GM12891 (cell line): ENCODE results near the gene NMT2. TPM values are rescaled to one million over a fixed set of nuclear protein-coding genes. Genes with fewer than 3 reads are reported as not detected.
"Not testable (repeated sequence)": the region's sequence is repeated elsewhere in the genome, so short reads cannot be mapped to it uniquely, and the experiment has no call there.

ENCODE experiments used
- DNase-seq: peaks from one replicate; pipeline ENCODE4 v3.0.0; 2011; ENCODE audit warnings: low spot score; ENCODE audit not compliant: insufficient read length
- FAIRE-seq: peaks from 2 replicates; lab custom pipeline; 2011; peaks lifted over from hg19 to GRCh38; lab: Jason Lieb, UNC
- PAX5 ChIP-seq: IDR thresholded peaks from 2 replicates; pipeline ENCODE4 v1.6.1; 2011; ENCODE audit warnings: low read length, moderate library complexity, mild to moderate bottlenecking; ENCODE audit not compliant: insufficient read depth, severe bottlenecking
- POLR2A ChIP-seq: IDR thresholded peaks from 2 replicates; pipeline ENCODE4 v1.6.1; 2011; ENCODE audit warnings: low read depth, low read length, control low read depth
- POLR2AphosphoS5 ChIP-seq: IDR thresholded peaks from 2 replicates; pipeline ENCODE4 v1.6.1; 2011; ENCODE audit warnings: low read depth, low read length, control low read depth
- POU2F2 ChIP-seq: IDR thresholded peaks from 2 replicates; pipeline ENCODE4 v1.6.1; 2011; ENCODE audit warnings: low read depth, mild to moderate bottlenecking, control low read depth, low read length, moderate library complexity
- SPI1 ChIP-seq: IDR thresholded peaks from 2 replicates; pipeline ENCODE4 v1.6.1; 2011; ENCODE audit warnings: low read depth, low read length, control low read depth
- TAF1 ChIP-seq: IDR thresholded peaks from 2 replicates; pipeline ENCODE4 v1.6.1; 2011; ENCODE audit warnings: low read depth, low read length, control low read depth
- polyA plus RNA-seq: library from polyadenylated mRNA; unstranded; fragments of >200 nt; gene quantifications from one replicate; pipeline ENCODE4 v1.2.1, GENCODE V29; 2012; ENCODE audit warnings: low read depth, missing spikeins, inconsistent platforms; ENCODE audit not compliant: missing spikeins

Gene NMT2
- polyA plus RNA-seq, result 8.7 TPM

DNA sequence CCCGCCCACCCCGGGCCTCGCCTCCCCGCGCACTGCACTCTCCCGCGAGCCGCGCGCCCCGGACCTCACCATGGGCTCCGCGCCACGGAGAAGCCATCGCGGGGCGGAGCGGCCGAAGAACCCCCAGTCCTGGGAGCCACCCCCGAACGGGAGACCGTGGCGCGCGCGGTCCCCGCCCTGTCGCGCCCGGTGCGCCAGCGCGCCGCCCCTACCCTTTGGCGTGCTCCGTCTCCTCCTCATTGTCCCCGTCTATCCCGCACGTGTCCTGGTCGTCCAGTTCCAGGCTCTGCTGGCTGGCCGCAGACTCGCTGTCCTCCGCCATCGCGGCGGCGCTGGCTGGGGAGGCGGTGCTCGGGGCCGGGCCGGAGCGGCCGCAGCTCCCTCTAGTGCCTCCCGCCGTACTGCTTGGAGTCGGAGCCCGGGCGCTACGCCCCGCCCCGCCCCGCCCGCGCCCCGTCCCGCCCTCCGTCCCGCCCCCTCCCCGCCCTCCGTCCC is at the start of gene NMT2:
NMT2 (minus strand) TSS at position 403 of the 495 bp plus-strand sequence; CDS start at position 322, 81 bp downstream.
- DNase-seq, result peak; percentile 91
- TF ChIP-seq POLR2A (peak; percentile 73), PAX5 (no peak), POLR2AphosphoS5 (peak; percentile 67), POU2F2 (0 out of 2 replicates have a peak, but pooled peaks have one; percentile 39), SPI1 (no peak), TAF1 (peak; percentile 47; the same call in 1 of the 2 replicates)
- FAIRE-seq, result no peak

DNA sequence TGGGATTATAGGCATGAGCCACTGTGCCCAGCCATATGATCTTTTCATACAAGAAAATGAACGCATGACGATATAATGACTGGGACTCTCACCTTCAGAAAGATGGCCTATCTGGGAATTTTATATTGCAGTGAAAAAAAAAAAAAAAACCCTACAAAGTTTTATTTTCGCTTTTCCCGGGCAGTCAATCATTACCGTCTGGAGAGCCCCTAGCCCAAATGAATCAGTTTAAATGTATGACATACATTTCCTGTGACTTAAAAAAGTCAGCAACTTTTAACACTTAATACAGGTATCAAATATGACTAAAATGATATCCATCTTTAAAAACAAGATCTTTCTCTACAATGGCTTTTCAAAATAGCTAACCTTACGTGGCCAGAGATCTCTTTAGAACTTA is 48.2 kb upstream of the NMT2 start:
- no peak for FAIRE-seq
- TF ChIP-seq PAX5 (no peak), POLR2AphosphoS5 (no peak), POU2F2 (no peak), SPI1 (no peak), TAF1 (no peak), POLR2A (no peak)
- no peak for DNase-seq

DNA sequence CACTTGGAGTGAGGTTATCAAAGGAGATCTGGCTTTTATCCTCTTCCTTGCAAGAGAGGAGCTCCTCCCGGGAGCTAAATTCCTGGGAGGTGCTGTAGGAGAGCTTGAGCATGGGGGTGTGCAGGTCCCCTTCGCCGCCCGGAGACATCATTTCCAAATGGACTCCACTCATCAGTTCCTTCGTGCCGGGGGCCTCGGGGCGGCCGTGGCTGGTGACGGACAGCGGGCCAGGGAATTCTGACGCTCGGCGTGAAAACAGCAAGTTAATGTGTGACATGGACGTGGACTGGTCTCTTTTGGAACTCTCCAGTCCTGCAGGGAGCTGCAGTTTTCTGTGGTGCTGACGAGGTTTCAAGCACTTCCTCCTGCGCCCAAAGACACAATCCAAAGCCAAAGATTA is 45.7 kb upstream of the NMT2 start:
- TF ChIP-seq PAX5, result no peak
- TF ChIP-seq POLR2AphosphoS5, result no peak
- TF ChIP-seq POLR2A, result no peak
- TF ChIP-seq TAF1, result no peak
- no peak for TF ChIP-seq SPI1
- TF ChIP-seq POU2F2, result no peak
- FAIRE-seq (no peak), DNase-seq (no peak)

DNA sequence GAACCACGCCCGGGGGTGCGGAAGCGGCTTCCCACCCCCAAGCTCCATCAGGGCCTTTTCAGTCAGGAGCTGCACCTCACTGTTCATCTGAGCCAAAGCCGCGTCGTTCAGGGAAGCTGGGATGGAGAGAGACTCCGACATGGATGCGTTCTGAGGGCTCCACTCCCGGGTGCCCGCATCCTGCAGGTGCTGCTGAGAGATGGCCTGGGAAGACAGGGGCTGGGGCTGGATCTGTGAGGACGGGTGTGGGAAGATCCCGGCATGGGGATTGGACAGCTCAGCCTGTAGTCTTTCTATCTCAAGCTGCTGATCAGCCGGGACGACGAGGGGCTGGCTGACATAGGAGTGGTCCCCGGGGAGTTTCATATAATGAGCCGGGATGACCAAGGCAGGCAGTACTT is 45.0 kb upstream of the NMT2 start:
- DNase-seq (no peak), FAIRE-seq (no peak)

DNA sequence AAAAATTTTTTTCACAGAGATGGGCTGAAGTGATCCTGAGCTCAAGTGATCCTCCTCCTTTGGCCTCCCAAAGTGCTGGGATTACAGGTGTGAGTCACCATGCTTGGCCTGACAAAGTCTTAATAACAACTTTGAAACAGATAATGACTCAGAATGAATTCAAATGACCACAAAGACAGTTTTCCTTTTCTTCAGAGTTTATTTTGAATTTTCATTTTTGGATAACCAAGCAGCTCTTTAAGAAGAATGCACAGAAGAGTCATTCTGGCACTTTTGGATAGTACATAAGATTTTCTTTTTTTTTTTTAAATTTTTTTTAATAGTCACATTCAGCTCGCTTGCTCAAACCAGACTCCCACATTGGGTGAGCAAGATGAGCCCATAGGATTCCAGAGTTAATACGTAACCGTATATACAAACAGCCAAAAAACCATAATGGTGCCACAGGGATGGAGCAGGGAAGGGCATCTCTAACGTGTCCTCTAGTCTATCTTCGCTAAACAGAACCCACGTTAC is 43.0 kb upstream of the NMT2 start:
- DNase-seq, result no peak
- TF ChIP-seq POLR2AphosphoS5 (no peak), PAX5 (no peak), POU2F2 (no peak), SPI1 (no peak), TAF1 (no peak), POLR2A (no peak)
- no peak for FAIRE-seq

More for the DNA sequence above, 45.0 kb upstream of the NMT2 start:
- no peak for TF ChIP-seq PAX5
- TF ChIP-seq POLR2A, result no peak
- TF ChIP-seq POLR2AphosphoS5, result no peak
- no peak for TF ChIP-seq SPI1
- no peak for TF ChIP-seq POU2F2
- no peak for TF ChIP-seq TAF1

DNA sequence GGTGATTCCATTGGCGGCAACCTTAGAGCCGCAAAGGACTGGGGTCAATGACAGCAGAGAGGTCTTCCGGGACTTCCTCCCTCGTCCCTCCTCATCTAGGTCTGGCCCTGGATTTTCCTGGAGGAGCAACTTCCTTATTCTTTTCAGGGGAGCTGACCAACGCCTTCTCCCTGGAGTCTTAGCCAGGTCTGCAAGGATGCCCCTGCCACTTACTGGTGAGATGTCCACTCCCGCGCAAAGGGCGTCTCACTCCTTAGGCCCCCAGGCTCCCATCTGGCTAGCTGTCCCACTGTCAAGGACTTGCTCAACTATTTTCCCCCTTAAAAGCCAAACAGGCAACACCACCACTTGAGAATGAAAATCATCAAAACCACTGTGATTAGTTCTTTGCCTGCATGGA is 42.0 kb upstream of the NMT2 start:
- TF ChIP-seq POLR2A (no peak), SPI1 (no peak), PAX5 (no peak)
- DNase-seq (no peak), FAIRE-seq (peak; percentile 9)

DNA sequence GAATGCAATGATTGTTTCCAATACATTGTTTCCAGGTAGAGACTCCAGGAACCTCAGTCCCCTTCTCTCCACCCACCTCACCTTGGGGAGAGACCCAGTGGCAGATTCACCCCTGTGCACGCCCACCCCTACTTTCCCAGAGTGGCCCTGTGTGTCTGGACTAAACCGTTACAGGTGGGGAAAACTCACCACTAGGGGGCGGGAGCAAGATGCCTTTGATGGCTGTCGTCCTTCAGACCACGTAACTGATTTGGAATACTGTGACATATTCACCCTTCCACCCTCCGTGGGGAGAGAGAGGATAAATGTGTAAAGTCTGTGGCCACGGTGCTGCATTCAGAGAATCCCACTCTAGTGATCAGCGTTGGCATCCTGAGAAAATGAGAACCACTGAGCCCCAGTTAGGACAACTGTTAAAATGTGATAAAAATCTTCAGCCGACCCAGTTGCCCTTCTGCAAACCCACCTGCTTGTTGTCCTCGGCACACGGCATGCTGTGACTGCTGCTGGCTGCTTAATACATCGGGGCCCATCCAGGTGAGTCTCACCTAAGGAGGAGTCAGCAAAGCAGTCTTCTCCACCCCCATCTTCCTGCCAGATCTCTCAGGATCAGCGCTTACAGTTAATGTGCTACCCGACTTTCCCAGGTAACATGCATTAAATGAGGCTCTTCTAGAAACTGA is 41.5 kb upstream of the NMT2 start:
- DNase-seq, result peak; percentile 58
- TF ChIP-seq POLR2AphosphoS5, result no peak
- TF ChIP-seq SPI1, result no peak
- TF ChIP-seq POU2F2, result no peak
- TF ChIP-seq POLR2A, result no peak
- TF ChIP-seq PAX5, result no peak
- no peak for TF ChIP-seq TAF1
- peak; percentile 93 for FAIRE-seq

DNA sequence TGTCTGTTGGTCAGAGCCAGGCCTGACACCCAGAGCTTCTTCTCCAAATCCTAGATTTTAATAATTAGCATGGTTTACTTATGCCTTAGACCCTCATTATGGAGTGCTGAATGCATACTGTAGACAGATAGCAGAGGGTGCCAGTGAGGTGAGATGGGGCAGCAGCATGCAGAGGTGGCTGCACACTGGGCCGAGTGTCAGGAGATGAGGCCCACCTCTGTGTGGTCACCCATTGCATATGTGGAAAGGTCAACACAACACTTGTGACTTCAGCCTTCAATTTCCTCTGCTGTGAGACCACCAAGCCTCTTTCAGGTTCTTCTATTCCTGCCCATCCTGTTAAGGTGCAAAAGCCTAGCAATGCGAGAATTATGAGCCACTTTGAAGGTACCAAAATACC is 39.7 kb upstream of the NMT2 start:
- no peak for DNase-seq
- TF ChIP-seq POU2F2 (no peak), TAF1 (no peak), POLR2A (no peak), POLR2AphosphoS5 (no peak), PAX5 (no peak), SPI1 (no peak)
- peak; percentile 47 for FAIRE-seq

DNA sequence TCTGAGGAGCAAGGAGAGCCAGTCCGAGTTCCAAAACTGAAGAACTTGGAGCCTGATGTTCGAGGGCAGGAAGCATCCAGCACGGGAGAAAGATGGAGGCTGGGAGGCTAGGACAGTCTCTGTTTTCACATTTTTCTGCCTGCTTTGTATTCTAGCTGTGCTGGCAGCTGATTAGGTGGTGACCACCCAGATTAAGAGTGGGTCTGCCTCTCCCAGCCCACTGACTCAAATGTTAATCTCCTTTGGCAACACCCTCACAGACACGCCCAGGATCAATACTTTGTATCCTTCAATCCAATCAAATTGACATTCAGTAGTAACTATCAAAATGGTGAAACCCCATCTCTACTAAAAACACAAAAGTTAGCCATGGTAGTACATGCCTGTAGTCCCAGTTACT is 38.9 kb upstream of the NMT2 start:
- not testable (repeated sequence) for DNase-seq, FAIRE-seq

DNA sequence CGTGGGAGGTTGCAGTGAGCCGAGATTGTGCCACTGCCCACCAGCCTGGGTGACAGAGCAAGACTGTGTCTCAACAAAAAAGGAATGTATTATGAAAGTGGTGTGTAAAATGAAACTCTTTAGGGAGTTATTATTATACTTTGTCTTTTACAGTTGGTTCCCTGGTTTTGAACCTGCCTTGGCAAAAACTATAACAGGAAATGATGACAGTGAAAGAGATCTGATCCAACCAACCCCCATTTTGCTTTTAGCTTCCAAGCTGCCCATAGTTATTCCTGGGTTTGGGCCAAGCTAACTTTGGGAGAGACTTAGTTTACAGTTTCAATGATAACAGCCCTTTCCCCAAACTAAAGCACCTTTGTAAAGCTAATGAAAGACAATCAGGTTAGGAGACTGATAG is 34.1 kb upstream of the NMT2 start:
- TF ChIP-seq POLR2A (no peak), TAF1 (no peak), PAX5 (no peak), POLR2AphosphoS5 (no peak), SPI1 (no peak), POU2F2 (no peak)
- FAIRE-seq, result no peak
- DNase-seq, result no peak

DNA sequence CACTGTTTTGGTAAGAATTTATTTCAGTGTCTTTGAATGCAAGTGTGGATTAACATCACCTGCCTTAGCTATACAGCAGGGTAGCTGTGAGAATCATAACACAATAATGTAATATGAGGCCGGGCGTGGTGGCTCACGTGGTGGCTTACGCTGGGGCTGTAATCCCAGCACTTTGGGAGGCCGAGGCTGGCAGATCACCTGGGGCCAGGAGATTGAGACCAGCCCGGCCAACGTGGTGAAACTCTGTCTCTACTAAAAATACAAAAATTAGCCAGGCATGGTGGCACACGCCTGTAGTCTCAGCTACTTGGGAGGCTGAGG is 33.8 kb upstream of the NMT2 start:
- not testable (repeated sequence) for DNase-seq, FAIRE-seq
